Myocyte (in vitro differentiated cells): ENCODE measurements around the gene OR4D9. TPM values are rescaled to one million over a fixed set of nuclear protein-coding genes. Genes with fewer than 3 reads are reported as not detected.

Source experiments
- DNase-seq: peaks from one replicate; pipeline ENCODE4 v3.0.0-alpha.2; 2012; ENCODE audit warnings: low read depth
- total RNA-seq: library from RNA; depleted of rRNA; stranded (reverse); fragments of >200 nt; gene quantifications from 2 replicates; pipeline ENCODE4 v1.2.3, GENCODE V29; 2014

Gene OR4D9
- total RNA-seq, 1 donor from 2014 or later = not detected

DNA sequence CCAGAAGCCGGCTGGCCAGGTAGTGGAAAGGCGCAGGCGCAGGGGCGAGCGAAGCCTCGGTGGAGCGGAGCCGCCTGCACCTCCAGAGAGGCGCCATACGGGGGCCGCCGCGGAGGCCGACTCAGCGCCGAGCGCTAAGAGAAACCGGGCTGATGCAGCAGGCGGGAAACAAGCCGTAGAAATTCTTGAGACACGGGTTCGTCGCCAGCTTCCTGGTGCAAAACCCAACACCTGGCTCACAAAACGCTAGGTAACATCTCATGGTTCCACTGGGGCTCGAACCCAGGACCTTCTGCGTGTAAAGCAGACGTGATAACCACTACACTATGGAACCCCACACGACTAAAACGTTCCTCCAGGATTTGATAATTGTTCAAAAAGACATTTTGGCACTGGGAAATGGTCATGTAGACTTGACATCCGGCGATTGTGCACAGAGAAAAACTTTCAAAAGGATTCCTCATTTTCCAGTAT is 39.1 kb downstream of the OR4D9 start:
- peak; percentile 91 for DNase-seq

DNA sequence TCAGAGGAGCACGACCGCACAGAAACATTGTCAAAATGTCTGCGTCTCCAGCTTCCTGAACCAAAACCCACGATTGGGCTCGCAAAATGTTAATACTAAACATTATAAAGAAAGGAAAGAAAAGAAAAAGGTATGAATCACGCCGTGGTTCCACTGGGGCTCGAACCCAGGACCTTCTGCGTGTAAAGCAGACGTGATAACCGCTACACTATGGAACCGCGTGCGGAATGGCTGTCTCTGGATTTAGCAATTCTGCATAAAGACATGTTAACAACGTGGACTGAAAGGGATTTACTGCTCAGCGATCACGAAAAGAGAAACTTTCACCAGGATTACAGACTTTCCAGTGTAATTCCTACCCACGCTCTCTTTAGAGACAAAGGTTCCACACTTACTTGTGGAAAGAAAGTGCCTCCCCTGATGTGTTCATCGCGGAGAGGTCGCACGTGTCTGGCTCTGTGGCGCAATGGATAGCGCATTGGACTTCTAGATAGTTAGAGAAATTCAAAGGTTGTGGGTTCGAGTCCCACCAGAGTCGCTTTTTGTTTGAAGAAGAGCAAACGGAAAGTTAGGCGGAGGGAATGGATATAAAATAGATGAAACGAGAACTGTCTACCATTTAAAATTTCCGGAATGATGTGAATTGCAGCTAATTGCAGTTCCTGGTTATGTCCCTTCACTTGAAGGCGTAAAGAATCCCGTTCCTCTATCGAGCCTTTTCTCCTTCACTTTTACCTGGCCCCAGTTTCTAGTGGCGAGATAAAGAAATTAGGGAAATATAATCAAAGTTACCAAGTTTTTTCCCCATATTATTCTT is 39.7 kb downstream of the OR4D9 start:
- DNase-seq = peak; percentile 94

DNA sequence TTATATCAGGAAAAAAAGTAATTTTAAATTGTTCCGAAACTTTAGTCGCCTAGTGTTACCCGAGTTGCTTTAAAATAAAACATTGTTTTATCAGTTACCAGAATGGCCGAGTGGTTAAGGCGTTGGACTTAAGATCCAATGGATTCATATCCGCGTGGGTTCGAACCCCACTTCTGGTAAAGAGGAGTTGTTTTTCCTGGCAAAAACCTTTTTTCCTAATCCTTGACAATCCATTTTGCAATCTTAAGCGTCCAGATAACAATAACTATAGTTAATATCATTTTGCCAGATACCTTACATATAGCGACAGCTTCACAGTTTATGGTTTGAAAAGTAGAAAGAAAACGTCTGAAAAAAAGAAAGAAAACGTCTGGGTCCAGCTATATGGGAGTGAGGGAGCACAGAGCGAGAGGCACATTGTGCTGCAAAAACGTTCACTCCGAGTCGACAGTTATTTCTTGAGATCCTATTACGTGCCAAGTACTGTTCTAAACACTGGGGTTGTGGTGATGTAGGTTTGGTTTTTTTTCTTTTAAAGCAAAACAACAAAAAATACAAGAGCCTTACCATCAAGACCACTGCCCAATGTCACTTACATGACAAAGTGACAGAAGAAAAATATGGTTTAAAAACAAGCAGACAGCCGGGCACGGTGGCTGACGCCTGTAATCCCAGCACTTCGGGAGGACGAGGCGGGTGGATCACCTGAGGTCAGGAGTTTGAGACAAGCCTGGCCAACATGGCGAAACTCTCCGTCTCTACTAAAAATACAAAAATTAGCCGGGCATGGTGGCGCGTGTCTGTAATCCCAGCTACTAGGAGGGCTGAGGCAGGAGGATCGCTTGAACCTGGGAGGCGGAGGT is 40.6 kb downstream of the OR4D9 start:
- peak; percentile 75 for DNase-seq

DNA sequence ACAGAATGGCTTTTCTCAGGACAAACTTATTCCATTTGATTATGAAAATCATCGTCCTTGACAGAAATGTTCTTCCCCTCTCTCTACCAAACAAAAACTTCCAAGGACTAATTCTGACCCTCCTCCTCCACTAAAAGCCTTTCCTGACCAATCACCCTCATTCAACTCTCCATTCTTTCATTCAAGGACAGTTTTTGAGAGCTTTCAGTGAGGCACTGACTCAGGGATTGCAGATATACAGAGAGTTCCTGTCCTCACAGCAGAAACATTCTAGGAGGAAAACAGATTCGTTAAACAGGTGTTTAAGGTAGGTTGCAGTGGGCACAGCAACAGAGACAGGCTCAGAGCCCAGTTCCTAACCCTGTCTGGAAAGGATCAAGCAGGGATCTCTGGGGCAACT is 41.5 kb downstream of the OR4D9 start:
- DNase-seq = no peak

DNA sequence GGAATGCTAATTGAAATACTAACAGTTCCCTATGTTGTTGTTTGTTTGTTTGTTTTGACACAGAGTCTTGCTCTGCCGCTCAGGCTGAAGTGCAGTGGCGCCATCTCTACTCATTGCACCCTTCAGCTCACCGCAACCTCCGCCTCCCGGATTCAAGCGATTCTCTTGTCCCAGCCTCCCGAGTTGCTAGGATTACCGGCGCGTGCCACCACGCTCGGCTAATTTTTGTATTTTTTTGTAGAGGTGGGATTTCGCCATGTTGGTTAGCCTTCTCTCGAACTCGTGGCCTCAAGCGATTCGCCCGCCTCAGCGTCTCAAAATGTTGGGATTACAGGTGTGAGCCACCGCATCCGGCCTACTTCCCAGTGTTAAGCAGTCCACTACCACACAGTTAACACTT is 42.0 kb downstream of the OR4D9 start:
- DNase-seq = no peak

DNA sequence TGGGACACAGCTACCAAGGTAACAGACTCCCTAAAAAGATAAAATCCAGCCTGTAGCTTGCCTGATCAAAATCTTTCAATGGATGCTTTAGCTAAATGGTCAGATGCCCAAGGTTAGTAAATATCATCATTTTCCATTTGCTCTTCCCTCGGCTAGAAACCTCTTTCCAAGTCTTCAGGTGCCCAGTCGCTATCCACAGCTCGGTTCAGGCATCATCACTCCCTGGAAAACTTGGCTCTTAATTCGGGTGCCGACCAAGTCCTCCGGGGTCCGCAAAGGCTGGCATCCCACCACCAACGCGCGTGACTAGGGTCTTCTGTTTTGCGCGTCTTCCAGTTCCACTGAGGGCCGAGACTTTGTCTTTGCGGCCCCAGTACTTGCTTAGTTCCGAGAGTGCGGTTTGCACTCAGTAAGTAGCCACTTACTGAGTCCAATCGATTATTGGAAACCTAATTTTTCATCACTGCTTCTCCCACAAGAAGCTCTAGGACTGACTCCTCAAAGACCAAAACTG is 44.3 kb downstream of the OR4D9 start:
- DNase-seq = no peak

DNA sequence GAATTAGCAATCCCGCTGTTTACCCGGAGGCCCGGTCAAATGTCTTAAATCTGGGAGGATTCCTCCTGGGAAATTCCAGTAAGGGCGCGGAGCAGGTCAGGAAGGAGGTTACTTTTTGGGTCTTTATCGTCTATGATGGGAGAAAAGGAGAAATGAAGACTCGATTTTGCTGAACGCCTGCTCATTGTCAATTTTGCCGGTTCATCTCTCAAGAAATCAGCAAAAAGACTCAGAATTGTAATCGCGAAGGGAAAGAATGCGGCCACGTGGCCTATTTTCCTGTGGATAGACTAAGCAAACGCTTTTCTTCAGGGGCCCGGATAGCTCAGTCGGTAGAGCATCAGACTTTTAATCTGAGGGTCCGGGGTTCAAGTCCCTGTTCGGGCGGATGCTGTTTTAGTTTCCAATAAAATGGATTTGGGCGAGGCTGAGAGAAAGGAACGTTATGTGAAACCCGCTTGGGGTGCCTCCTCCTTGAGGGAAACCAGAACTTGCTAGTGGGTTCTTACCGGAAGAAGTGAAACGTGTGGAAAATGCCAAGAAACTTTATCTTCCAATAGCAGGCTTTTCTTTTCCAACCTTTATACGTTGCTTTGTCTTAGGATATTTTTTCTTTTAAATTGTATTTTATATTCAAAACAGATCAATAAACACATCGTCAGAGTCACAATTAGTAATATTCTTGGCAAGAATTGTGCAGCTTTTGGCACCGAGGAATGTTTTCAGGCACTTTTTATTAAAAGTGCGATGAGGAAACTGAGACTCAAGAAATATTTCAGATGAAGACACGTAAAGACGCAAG is 45.0 kb downstream of the OR4D9 start:
- peak; percentile 79 for DNase-seq

DNA sequence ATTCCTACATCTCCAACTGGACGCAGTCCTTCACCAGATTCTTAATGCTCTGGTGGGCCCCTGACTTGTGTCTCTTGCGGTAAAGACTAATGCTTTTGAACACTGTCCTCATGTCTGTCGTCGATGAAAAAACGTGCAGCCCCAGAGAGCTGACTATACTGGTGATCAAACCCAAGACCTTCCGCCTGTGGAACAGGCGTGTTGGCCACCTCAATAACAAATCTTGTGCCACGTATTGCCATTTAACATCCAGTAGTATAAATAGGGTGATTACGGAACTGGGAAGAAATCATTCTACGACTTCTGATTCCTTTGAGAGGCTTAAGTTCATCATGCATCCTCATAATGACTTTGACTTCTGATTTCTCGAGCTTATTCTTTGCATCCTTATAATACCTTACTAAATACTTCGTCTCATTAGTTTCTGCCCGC is 45.6 kb downstream of the OR4D9 start:
- DNase-seq = no peak

DNA sequence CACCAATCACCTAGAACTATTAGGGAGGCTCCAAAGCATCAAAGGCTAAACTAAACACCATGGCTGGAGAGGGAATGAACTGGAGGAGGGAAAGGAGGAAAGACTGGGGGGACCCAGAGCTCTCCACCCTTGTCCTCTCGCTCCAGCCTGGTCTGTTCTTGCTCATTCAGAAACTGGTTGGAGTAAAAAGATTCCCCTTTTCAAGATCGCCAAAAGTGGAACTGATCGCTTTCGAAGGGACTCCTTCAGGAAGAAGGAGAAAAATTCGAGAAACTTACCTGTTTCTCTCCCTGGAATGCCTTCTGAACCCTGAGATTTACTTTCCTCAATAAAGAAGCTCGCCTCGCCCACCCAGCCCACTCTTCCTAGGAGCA is 46.9 kb downstream of the OR4D9 start:
- DNase-seq = no peak

DNA sequence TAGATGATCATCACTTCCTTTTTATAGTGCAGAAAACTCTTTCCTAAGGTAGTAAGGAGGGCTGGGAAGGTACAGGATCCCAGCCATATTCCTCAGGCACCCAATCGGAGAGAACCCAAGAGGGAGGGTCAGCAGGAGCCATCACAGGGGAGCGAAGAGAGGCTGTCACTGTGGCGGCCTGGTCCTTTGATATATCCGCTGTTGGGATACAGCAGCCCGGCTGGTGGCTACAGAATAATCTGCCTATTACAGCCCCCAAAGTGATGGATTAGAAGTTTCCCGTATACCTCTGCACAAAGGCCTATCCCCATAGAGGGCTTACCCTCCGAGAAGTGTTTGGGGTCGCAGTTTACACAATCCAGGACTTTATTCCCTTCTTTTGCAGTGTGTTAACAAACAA is 48.5 kb downstream of the OR4D9 start:
- DNase-seq = no peak

DNA sequence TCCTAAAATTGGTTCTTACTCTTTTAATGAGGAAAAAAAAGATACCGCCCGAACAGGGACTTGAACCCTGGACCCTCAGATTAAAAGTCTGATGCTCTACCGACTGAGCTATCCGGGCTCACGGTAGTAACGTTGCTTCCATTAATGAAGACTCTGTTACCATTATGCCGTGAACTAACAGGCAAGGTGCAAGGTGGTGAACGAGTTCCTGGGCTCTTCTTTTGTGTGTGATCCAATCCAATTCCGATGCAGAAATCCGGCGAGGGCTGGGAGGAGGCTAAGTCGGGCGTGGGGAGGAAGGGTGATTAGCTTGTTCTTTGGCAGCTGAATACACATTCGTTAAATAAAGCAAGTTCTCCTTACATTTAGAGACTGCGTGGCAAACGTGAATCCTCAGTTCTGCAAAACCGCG is 49.0 kb downstream of the OR4D9 start:
- DNase-seq = peak; percentile 63

DNA sequence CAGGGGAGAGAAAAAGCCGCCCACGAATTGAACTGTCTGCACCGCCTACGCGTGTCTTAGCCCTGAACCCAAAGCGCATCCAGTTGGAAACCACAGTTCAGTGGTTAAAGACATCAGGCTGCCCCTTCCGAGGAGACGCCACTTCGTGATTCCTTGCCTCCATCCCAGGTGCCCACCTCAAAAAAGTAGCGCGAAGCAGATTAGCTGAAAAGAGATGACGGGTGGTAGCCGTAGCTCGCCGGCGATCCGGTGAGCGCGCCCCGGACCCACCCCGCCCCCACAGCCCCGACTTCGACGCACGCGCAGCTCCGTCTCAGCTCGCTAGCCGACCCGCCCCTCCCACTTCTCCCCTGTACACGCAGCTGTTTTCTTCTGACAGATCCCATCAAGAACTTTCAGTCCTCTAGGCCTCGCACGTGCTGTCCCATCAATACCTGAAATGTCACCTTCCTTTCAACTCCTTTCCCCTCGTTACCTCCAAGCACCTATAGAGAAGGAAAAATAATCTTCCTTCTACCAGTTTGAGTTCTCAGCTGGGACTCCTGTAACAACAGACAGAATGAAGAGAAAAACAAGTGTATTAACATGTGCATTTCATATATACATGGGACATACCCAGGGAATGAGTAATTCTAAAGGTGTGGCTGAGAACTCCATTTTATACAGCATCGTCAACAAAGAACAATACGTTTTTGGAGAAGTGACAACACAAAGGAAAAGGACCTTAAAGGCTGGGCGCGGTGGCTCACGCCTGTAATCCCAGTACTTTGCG is 49.5 kb downstream of the OR4D9 start:
- DNase-seq = peak; percentile 91

DNA sequence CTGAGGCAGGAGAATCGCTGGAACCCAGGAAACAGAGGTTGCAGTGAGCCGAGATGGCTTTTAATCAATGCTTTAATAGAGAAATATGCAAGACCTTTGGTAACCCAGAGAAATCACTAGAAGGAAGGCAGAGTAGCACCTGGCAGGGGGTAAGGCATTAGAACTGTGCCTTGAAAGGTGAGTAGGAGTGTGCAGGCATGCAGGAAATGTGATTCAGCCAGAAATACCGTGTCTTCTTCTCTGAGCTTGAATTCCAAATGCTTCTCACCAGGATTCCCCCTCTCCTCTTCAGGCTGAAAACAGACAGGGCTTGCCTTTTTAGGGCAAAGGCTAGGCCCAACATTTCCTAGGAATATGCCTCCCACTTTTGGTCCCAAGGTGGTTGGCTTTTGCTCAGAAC is 51.0 kb downstream of the OR4D9 start:
- no peak for DNase-seq

Other genes starting within 250 kb of the OR4D9 start
- not detected in 2 replicates for gene OR5AN1, start 152.6 kb upstream of the OR4D9 start, total RNA-seq
- not detected in 2 replicates for gene OR5A2, start 85.1 kb upstream of the OR4D9 start, total RNA-seq
- not detected in 2 replicates for gene OR5A1, start 75.1 kb upstream of the OR4D9 start, total RNA-seq
- not detected in 2 replicates for gene OR4D6, start 54.6 kb upstream of the OR4D9 start, total RNA-seq
- gene OR4D10, start 38.2 kb upstream of the OR4D9 start, total RNA-seq = not detected in 2 replicates
- not detected in 2 replicates for gene OR4D11, start 8.0 kb upstream of the OR4D9 start, total RNA-seq
- gene OSBP, start 104.2 kb downstream of the OR4D9 start, total RNA-seq = 23.1 and 28.1 TPM in 2 replicates
- 18.2 and 18.3 TPM in 2 replicates for gene PATL1, start 157.5 kb downstream of the OR4D9 start, total RNA-seq
- gene OR10V1, start 202.3 kb downstream of the OR4D9 start, total RNA-seq = not detected in 2 replicates
- gene STX3, start 243.8 kb downstream of the OR4D9 start, total RNA-seq = 18.3 and 19.0 TPM in 2 replicates